K562 (cell line): Measurements from ENCODE around the gene POLR3A. TPM values are rescaled to one million over a fixed set of nuclear protein-coding genes. Genes with fewer than 3 reads are reported as not detected.
A peak's percentile ranks its signal among the peaks of the same experiment; 100 is the strongest.
"Not testable (repeated sequence)": the region's sequence is repeated elsewhere in the genome, so short reads cannot be mapped to it uniquely, and the experiment has no call there.

ENCODE experiments used
- ATAC-seq: fragments of 200-7000 bp; cut with Tn5 transposase; 3 replicates; pipeline ENCODE4 v1.9.1; 2020; ENCODE audit warnings: moderate library complexity
- BruUV-seq: library from RNA; stranded (reverse); fragments of 400-500 nt; replicated peaks from 2 replicates; lab custom pipeline; 2021; lab: Mats Ljungman, UMichigan
- CTCF ChIA-PET: fragments of 300-600 bp; formaldehyde crosslinking; extraction: SDS; loops from one replicate; lab custom pipeline; 2021; ENCODE audit warnings: low intra/inter-chr PET ratio; lab: Yijun Ruan, JAX
- POLR2A ChIA-PET: fragments of 300-600, 350-650 bp; sonication (Branson Sonifier 250); formaldehyde crosslinking; extraction: SDS; loops from one replicate; lab custom pipeline; 2021; ENCODE audit warnings: antibody characterized with exemption, inconsistent platforms; lab: Yijun Ruan, JAX
- DNase-seq, 4 experiments: peaks; one replicate each; pipeline versions ENCODE4 v3.0.0 to v3.0.0-alpha.2; 2011 to 2018; ENCODE audit warnings: low spot score in 3 of 4, mixed read lengths in 3 of 4; ENCODE audit errors: extremely low read depth in 1 of 4
- FAIRE-seq: peaks from 2 replicates; lab custom pipeline; 2011; peaks lifted over from hg19 to GRCh38; lab: Jason Lieb, UNC
- H2AFZ ChIP-seq: 2 replicates; pipeline ENCODE4 v1.6.0; 2011; ENCODE audit warnings: low read depth, low read length, control low read depth, inconsistent platforms
- H3K27ac ChIP-seq: fragments of 200-600 bp; 3 replicates; pipeline ENCODE4 v1.8.0; 2011; ENCODE audit warnings: low read depth, mild to moderate bottlenecking, control low read depth, inconsistent platforms, low read length, moderate library complexity, mixed read lengths; ENCODE audit errors: extremely low read depth
- H3K27me3 ChIP-seq, 2 experiments: fragments of 300-600 bp in 1 of 2; 2 replicates in 1 of 2; 3 replicates in 1 of 2; pipeline versions ENCODE4 v1.6.0 to v1.8.0; 2011; ENCODE audit warnings: inconsistent platforms in 2 of 2, low read length in 2 of 2, mild to moderate bottlenecking in 1 of 2, mixed read lengths in 1 of 2, moderate library complexity in 1 of 2; ENCODE audit not compliant: control insufficient read depth in 2 of 2, insufficient read depth in 2 of 2
- H3K36me3 ChIP-seq: fragments of 300-600 bp; 3 replicates; pipeline ENCODE4 v1.8.0; 2011; ENCODE audit warnings: mild to moderate bottlenecking, low read length, inconsistent platforms; ENCODE audit not compliant: control insufficient read depth, insufficient read depth
- H3K4me1 ChIP-seq, 2 experiments: fragments of 200-600 bp in 1 of 2; replicated peaks in 1 of 2; 2 replicates in 1 of 2; 3 replicates in 1 of 2; pipeline versions ENCODE4 v1.5.1 to v1.8.0; 2011; ENCODE audit warnings: inconsistent platforms in 2 of 2, low read length in 2 of 2, mild to moderate bottlenecking in 1 of 2, mixed read lengths in 1 of 2, moderate library complexity in 1 of 2; ENCODE audit not compliant: control insufficient read depth in 2 of 2, insufficient read depth in 2 of 2
- H3K4me2 ChIP-seq: 2 replicates; pipeline ENCODE4 v1.6.1; 2011; ENCODE audit warnings: low read length, control low read depth, inconsistent platforms, mixed read lengths; ENCODE audit not compliant: insufficient read depth
- H3K4me3 ChIP-seq: fragments of 200-600 bp; sonication (generic), shearing (Covaris generic); 2 replicates; pipeline ENCODE4 v1.5.1; 2016; ENCODE audit warnings: control low read depth, inconsistent platforms
- H3K79me2 ChIP-seq: fragments of 200-600 bp; 3 replicates; pipeline ENCODE4 v1.8.0; 2011; ENCODE audit warnings: low read length, inconsistent platforms; ENCODE audit not compliant: control insufficient read depth, insufficient read depth
- H3K9ac ChIP-seq, 2 experiments: 2 replicates each; pipeline versions ENCODE4 v1.6.0 to v1.6.1; 2011; ENCODE audit warnings: low read depth in 2 of 2, low read length in 2 of 2, control low read depth in 1 of 2, inconsistent platforms in 1 of 2, mild to moderate bottlenecking in 1 of 2, mixed read lengths in 1 of 2; ENCODE audit not compliant: insufficient read depth in 1 of 2
- H3K9me1 ChIP-seq: one replicate; pipeline ENCODE4 v1.6.0; 2011; ENCODE audit warnings: inconsistent platforms, mild to moderate bottlenecking, low read length, moderate library complexity; ENCODE audit not compliant: control insufficient read depth, insufficient read depth
- H3K9me3 ChIP-seq: replicated peaks from 2 replicates; pipeline ENCODE4 v1.5.1; 2011; ENCODE audit warnings: low read depth, low read length, inconsistent platforms; ENCODE audit not compliant: control insufficient read depth, insufficient read depth
- H4K20me1 ChIP-seq: replicated peaks from 2 replicates; pipeline ENCODE4 v1.6.1; 2011; ENCODE audit warnings: low read length, inconsistent platforms, mixed read lengths; ENCODE audit not compliant: control insufficient read depth, insufficient read depth
- CEBPB ChIP-seq: fragments of 450-650 bp; IDR thresholded peaks from 2 replicates; pipeline ENCODE4 v1.6.1; 2016; ENCODE audit warnings: missing genetic modification characterization, missing compliant biosample characterization
- POLR2B ChIP-seq: fragments of 450-650 bp; IDR thresholded peaks from 2 replicates; pipeline ENCODE4 v1.6.1; 2018; ENCODE audit warnings: low read depth; ENCODE audit not compliant: partially characterized antibody
- ZNF263 ChIP-seq: sonication (generic); formaldehyde crosslinking; IDR thresholded peaks from 2 replicates; pipeline ENCODE4 v1.8.0; 2022; ENCODE audit warnings: mild to moderate bottlenecking, missing genetic modification reagents, borderline replicate concordance
- WGBS: fragments of 100-300 bp; shearing (Covaris generic); methylation state at CpG from one replicate; pipeline ENCODE4 v1.1.6; 2016; ENCODE audit warnings: low coverage, mixed read lengths; ENCODE audit not compliant: insufficient coverage; ENCODE audit errors: missing lambda C conversion rate; 5-methylcytosine and 5-hydroxymethylcytosine counted together
- in situ Hi-C: fragments of 300-500 bp; cut with MboI; formaldehyde crosslinking; loops from 4 replicates; pipeline ENCODE4 v1.15.0; 2018; ENCODE audit warnings: inconsistent platforms, mixed read lengths
- intact Hi-C: fragments of 100-400 bp; cut with micrococcal nuclease; formaldehyde crosslinking; loops from 2 replicates; pipeline ENCODE4 v1.14.2; 2022
- polyA plus RNA-seq, 8 experiments: library from polyadenylated mRNA; depleted of rRNA in 4 of 8; stranded (reverse) in 5 of 8; unstranded in 3 of 8; fragments of >200 nt; fragmentation: Nextera tagmentation in 2 of 8; fragmentation: Illumina TruSeq in 1 of 8; extraction: Ambion mirVana in 2 of 8; extraction: Trizol in 1 of 8; gene quantifications; 2 replicates each; pipeline versions ENCODE4 v1.2.1 to v1.2.3, GENCODE V29; 2011 to 2014; ENCODE audit warnings: inconsistent platforms in 1 of 8, missing spikeins in 1 of 8
- total RNA-seq, 7 experiments: library from RNA; depleted of rRNA in 6 of 7; stranded (reverse); fragments of >200 nt in 6 of 7; fragmentation: Illumina TruSeq in 2 of 7; extraction: Trizol in 2 of 7; gene quantifications; 2 replicates each; pipeline versions ENCODE4 v1.2.1 to v1.2.3, GENCODE V29; 2011 to 2021; ENCODE audit warnings: low replicate concordance in 1 of 7

POLR3A gene
- total and polyA plus RNA-seq, 9 of the 15 experiments (the other 6 are each of a cell fraction or from before 2014, with no cell fraction given), result 14.9 to 37.0 (median 26.7) TPM

DNA sequence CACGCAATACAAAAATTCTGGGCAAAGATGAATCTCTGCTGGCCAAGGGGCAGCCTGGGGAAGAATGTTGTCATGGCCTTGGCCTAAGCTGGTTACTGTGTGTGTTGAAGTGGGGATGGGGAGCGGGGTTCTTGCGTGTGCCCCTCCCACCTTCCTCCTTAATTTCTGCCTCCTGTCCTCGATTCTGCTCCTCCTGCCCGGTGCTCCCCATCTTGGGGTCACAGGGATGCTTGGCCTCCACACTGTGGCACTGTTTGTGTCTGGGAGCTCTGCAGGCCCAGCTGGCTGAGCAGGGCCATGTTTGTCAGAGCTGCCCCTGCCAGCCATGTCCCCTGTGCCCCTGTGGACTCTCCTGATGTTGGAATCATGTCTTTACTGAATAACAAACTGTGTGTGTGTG, 41.4 kb upstream of the POLR3A start:
- no peak overlapping the region for H3K4me3 ChIP-seq
- 7% methylated on average over 5 of the region's 5 CpGs for WGBS
- H3K9ac ChIP-seq, result no peak overlapping the region
- peaks cover 8 to 36% of the 10 kb centered on the region in 2 experiments; a peak in 4 of 5 replicates for H3K27me3 ChIP-seq
- DNase-seq, result no peak
- no peak overlapping the region for H3K27ac ChIP-seq
- no peak overlapping the region for H2AFZ ChIP-seq
- TF ChIP-seq ZNF263 (peak; percentile 49), POLR2B (no peak)
- TF ChIP-seq, all 486 proteins: peak for 1
- Histone ChIP-seq H4K20me1 (peaks cover 3% of the 10 kb centered on the region; the same call in 1 of the 2 replicates), H3K9me1 (no peaks in the 10 kb centered on the region), H3K9me3 (no peaks in the 10 kb centered on the region), H3K79me2 (no peaks in the 10 kb centered on the region), H3K4me1 (peaks cover 0 to 3% of the 10 kb centered on the region in 2 experiments; a peak in 1 of 5 replicates), H3K36me3 (no peaks in the 10 kb centered on the region), H3K4me2 (no peak overlapping the region)
- POLR2A ChIA-PET, result interaction anchor here (0.7 to 0.9 kb wide), 3 partner anchors 11 to 347 kb away, joined by 3 to 4 read pairs (median 3); no protein-coding TSS in a partner anchor
- FAIRE-seq (no peak), ATAC-seq (no peak)
- in situ Hi-C loops (no loop called here), intact Hi-C loops (no loop called here)
- CTCF ChIA-PET, result no interaction called here
- no TSS peak for BruUV-seq

- BruUV-seq, intact Hi-C loops, CTCF ChIA-PET, H2AFZ ChIP-seq, ATAC-seq, H3K9me1 ChIP-seq, H3K4me2 ChIP-seq, H3K27ac ChIP-seq, in situ Hi-C loops, H3K79me2 ChIP-seq, H4K20me1 ChIP-seq, H3K4me3 ChIP-seq, DNase-seq, H3K4me1 ChIP-seq, FAIRE-seq, H3K9me3 ChIP-seq, H3K9ac ChIP-seq, H3K36me3 ChIP-seq: not testable (repeated sequence)
- TF ChIP-seq CEBPB (tag), result 0 out of 2 replicates have a peak, but pooled peaks have one; percentile 35
- WGBS, result 7% methylated on average over 12 of the region's 12 CpGs
- POLR2A ChIA-PET, result interaction anchor here (0.9 to 1.1 kb wide), 3 partner anchors 10 to 18 kb away, joined by 3 read pairs; no protein-coding TSS in a partner anchor
- H3K27me3 ChIP-seq, result peaks cover 9 to 36% of the 10 kb centered on the region in 2 experiments; a peak in 4 of 5 replicates
Observed at GRCh38 chr10:78070064-78070463, 40.7 kb upstream of the POLR3A start.
